HG03196 (cell line): ENCODE data around the gene HEXD.
"Not testable (repeated sequence)": the region's sequence is repeated elsewhere in the genome, so short reads cannot be mapped to it uniquely, and the experiment has no call there.

ENCODE experiments used
- ATAC-seq: cut with Tn5 transposase; IDR thresholded peaks from one replicate; pipeline ENCODE4 v1.9.1; 2021; ENCODE audit not compliant: unreplicated experiment

Gene HEXD

DNA sequence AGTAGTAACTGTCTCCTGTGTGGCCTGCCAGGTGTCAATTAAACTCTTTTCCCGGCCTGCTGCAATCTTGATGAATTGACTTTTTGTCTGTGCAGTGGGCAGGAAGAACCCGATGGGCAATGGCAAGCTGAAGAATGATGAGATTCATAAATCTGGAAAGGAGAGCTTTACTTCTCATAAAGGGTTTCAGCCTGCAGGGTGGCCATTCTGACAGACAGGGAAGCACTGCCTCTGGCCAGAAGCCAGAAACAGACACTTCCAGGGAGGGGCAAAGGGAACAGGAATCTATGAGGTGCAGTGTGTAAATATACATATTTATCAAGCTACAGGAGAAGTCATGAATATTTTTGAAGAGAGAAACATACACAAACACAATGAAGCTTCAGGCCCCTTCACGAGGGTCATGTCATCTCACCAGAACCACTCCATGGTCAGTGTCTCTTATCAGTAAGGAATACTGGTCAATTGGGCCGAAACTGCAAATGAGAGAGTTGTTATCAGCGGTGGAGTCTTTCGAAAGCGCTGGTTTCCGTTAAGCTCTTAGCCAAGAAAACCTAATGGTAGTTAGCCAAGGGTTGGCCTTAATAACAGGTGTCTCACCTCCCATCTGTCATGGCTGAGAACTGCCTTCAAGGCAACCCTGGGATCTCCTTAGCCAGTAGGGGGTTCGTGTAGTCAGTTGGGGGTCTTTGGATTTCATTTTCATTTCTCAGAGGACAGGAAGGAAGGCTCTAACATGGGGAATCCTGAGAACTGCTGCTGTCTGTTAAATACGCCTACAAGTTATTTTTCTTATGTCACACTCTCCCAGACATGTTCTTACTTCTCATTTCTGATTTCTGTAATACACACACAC, 39.2 kb downstream of the HEXD start:
- ATAC-seq: no peak

DNA sequence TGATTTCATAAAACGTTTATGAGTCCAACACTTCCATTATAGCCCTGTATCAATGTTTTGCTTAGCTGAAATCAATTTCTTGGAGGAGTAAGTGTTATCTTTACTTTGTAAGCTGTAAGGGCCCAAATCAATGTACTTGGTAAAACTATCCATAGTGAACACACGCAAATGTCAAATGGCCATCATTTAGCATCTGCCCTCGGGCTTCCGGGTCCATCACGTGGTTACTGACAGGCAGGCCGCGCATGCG, 39.7 kb downstream of the HEXD start:
- no peak for ATAC-seq

- ATAC-seq: peak; percentile 94
Observed at GRCh38 chr17:82458179-82458884, 40.2 kb downstream of the HEXD start, which contains the start of gene NARF. Gene NARF, plus strand, starts transcription at chr17:82458741. Its CDS starts 63 bp downstream, at chr17:82458804.

- ATAC-seq: peak; percentile 30
Observed at GRCh38 chr17:82458885-82459424, 40.8 kb downstream of the HEXD start.

- not testable (repeated sequence) for ATAC-seq
Observed at GRCh38 chr17:82459936-82460335, 41.8 kb downstream of the HEXD start.

DNA sequence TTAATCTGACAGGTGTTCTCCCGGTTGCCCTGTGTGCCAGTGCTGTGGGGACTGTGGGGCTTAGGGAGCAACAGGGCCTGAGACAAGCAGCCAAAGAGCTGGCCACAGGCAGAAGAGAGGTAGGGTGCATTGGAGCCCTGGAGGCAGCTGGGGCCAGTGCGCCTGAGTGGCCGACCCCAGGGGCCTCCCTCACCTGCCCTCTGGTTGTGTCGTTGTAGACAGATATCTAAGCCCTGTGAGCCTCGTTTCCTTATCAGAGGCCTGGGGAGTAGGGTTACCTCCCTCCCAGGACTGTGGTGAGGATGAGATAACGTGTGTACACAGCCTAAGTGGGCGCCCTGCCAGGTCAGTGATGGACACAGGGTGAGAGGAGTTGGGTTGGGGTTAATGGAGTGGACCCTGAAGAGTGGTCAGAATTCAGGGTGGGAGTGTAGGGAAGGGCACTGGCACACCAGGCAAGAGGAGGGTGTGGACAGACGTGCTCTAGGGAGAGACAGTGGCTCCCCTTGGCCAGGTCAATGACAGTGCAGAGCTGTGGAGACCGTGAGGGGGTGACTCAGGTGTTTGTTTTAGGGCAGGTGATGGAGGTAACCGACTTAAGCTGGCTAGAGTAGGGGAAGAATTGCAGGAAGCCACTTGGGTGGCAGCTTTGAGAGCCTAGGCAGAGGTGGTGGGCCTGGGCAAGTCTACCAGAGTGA, 43.8 kb downstream of the HEXD start:
- ATAC-seq: no peak

DNA sequence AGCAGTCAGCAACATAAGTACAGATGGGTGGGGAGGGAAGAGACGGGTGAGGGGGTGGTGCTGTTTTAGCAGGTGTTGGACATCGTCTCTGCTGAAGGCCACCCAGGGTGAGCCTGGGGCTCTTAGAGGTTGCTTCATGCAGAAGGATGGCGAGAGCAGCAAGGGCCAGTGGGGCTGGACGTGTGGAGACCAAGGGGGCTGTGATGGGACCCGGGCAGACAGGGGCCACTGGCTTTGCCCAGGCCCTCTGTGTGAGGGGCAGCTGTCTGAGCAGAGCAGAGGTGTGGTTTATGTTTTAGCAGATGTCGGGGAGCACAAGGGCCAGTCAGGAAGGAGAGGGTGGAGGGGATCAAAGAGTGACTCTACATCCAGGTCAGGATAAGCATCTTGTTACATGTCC, 45.2 kb downstream of the HEXD start:
- no peak for ATAC-seq

GRCh38 chr17:82463925-82464566, 45.9 kb downstream of the HEXD start:
- ATAC-seq: no peak

GRCh38 chr17:82464567-82464929, 46.4 kb downstream of the HEXD start:
- no peak for ATAC-seq

DNA sequence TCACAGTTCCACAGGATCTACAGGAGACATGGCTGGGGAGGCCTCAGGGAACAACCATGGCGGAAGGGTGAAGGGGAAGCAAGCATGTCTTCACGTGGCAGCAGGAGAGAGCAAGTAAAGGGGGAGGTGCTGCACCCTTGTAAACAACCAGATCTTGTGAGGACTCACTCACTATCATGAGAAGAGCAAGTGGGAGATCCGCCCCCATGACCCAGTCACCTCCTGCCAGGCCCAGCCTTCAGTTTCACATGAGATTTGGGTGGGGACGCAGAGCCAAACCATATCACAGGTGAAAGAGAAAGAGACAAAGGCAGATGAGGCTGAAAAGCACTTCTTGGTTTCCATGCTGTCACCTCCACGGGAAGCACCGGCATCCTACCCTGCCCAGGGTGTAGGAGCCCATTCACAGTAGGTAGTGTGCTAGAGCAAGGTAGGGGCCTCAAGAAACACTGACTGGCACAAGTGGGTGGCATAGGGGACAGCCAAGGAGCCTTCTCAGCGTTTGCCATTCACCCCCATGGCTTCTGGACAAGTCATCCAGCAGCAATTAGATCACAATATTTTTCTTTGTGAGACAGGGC, 47.0 kb downstream of the HEXD start:
- ATAC-seq: no peak

GRCh38 chr17:82468692-82469091, 50.5 kb downstream of the HEXD start:
- no peak for ATAC-seq

DNA sequence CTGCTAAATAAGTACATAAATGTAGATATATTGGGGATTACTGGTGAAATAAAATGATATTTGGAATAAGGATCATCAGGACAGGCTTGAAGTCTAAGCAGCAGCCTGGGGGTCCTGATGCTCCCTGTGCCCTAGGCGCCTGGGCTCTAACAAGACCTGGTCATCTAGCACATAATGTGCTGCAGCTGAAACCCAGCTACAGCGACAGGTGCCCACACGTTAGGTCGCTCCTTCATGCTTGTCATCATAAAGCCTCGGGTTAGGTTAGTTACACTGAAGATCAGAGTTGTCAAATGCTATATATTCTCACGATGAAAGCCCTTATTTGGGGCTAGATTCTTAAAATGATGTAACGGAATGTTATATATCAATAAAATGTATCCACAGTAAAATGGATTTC, 51.9 kb downstream of the HEXD start:
- no peak for ATAC-seq

DNA sequence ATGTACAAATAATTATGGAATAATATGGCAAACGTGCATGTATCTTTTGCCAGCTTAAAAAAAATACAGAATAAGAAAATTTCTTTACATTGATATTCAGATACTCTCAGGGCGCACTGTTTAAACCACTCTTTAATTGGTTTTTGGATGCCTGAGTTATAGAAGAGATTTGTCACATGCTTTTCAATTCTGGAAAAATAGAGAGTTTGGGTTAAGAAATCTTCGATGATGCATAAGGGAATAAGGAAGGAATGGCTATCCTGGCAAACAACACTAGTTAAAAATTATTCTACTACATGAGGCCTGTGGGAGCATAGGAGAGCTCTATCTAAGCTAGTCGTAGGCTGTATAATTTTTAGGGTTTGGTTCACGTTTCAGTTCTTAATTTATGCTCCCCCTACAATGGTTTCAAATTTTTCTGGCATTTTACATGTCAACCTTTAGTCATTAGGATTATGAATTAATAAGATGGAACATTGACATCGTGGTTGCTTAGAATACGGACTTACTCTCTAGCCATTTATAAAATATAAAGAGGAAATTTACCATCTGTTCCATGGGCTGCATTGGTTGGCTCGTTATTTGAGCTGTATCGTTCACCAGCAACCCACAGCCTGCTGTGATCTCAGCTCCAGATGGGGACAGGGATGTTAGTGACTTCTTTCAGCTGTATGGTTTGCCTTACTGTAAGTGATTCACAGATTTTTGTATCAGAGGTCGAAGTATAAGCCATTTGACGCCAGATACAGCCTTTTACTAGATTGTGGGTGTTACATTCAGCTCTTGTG, 56.3 kb downstream of the HEXD start:
- no peak for ATAC-seq

GRCh38 chr17:82475458-82475857, 57.3 kb downstream of the HEXD start:
- no peak for ATAC-seq

- ATAC-seq: no peak
Observed at GRCh38 chr17:82477934-82478333, 59.8 kb downstream of the HEXD start.

GRCh38 chr17:82479602-82480001, 61.5 kb downstream of the HEXD start:
- no peak for ATAC-seq

- ATAC-seq: no peak
Observed at GRCh38 chr17:82480318-82480717, 62.2 kb downstream of the HEXD start.

- ATAC-seq: no peak
Observed at GRCh38 chr17:82483204-82483660, 65.1 kb downstream of the HEXD start.

DNA sequence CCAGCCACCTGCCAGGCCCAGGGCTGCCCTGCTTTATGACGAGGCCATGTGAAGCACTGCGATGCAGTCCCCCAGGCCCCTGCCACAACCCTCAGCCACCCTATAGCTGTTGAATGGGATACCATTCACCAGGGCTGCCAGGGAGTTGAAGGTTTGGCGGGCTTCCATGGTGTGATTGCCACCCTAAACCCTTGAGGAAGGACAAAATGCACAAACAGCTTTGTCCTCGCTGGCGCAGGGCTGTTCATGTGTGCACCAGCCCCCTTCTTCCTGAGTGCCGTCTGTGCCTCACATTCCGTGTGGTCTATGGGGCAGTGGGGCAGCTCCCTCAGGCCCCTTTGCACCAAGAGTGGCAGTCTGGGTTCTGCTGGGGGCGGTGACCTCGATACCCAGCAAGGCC, 65.7 kb downstream of the HEXD start:
- ATAC-seq: no peak
